Rectal smooth muscle tissue (tissue), 1 donor: ENCODE results near the gene KRT15.

ENCODE experiments used
- H3K27ac ChIP-seq: one replicate; pipeline ENCODE4 v1.7.0; 2013; ENCODE audit warnings: low read depth, low read length, inconsistent platforms
- H3K27me3 ChIP-seq: one replicate; pipeline ENCODE4 v1.7.0; 2013; ENCODE audit warnings: low read length; ENCODE audit not compliant: control insufficient read depth, insufficient read depth
- H3K36me3 ChIP-seq: one replicate; pipeline ENCODE4 v1.7.0; 2013; ENCODE audit warnings: low read length; ENCODE audit not compliant: control insufficient read depth, insufficient read depth
- H3K4me1 ChIP-seq: one replicate; pipeline ENCODE4 v1.7.0; 2013; ENCODE audit warnings: low read length; ENCODE audit not compliant: control insufficient read depth, insufficient read depth
- H3K4me3 ChIP-seq: one replicate; pipeline ENCODE4 v1.7.0; 2013; ENCODE audit warnings: low read length
- H3K9ac ChIP-seq: one replicate; pipeline ENCODE4 v1.7.0; 2013; ENCODE audit warnings: low read length

The KRT15 gene

DNA sequence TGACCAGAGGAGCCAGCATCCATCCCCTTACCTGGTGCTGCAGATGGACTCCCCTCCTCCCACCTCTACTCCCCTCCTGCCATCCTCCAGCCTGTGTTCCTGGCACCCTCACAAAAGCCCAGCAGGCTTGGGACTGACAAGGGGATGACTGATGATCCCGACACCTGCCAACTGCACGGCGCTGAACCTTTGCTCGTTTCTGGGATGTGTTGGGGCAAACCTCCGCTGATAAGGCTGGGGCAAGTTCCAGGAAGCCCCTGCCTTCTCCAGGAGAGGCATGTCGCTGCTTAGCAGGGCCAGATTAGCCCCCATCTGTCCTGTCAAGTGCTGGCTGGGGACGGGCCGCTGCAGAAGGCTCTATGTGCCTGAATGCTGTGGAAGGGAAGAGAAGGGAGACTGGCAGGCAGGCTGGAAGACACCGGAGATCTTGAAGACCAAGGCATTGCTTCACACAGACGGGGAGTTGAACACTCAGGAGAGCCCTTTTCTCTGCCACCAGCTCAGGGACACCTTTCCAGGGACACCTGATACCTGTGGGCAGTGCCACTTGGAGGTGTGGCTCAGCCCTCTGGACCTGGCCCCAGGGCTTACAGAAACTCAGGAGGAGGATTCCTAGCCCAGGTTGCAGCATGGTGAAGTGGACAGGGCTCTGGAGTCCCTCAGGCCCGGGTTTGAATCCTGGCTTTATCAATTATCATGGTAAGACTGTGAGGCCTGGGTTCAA lies 973 bp upstream of the KRT15 start:
- H3K27ac ChIP-seq, result no peak overlapping the region
- H3K4me3 ChIP-seq, result no peak overlapping the region
- no peaks in the 10 kb centered on the region for H3K4me1 ChIP-seq
- no peak overlapping the region for H3K9ac ChIP-seq
- no peaks in the 10 kb centered on the region for H3K27me3 ChIP-seq
- no peaks in the 10 kb centered on the region for H3K36me3 ChIP-seq

DNA sequence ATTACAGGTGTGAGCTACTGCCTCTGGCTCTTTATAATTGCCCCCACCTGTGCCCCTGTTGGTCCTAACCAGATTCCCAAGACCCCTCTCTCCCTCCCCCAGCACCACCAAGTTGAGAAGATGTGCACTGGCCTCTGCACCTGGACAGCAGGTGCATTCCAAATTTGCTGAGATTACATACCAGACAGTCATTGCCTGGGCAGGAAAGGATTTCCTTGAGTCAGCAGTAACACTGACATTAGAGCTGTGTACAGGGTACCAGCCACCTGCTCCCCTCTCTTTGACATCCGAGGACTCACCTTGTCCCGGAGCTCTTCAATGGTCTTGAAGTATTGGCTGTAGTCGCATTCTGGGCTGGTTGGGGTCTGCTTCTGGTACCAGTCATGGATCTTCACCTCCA lies 659 bp downstream of the KRT15 start:
- no peak overlapping the region for H3K9ac ChIP-seq
- H3K36me3 ChIP-seq, result no peaks in the 10 kb centered on the region
- no peak overlapping the region for H3K4me3 ChIP-seq
- no peak overlapping the region for H3K27ac ChIP-seq
- no peaks in the 10 kb centered on the region for H3K4me1 ChIP-seq
- no peaks in the 10 kb centered on the region for H3K27me3 ChIP-seq

DNA sequence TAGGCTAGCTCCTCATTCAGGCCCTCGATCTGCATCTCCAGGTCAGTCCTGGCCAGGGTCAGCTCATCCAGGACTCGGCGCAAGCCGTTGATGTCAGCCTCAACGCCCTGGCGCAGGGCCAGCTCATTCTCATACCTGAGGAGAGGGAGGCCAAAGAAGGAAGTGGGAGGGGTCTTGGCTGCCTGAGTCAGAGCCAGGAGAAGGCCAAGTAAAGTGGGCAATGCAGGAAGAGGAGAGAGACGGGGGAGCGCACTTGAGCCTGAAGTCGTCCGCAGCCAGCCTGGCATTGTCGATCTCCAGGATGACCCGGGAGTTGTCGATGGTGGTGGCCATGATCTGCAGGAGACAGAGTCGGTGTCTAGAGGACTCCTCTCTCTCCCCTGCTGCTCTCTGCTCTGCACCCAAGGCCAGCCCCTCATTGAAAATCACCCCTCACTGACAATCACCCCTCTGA lies 1.8 kb downstream of the KRT15 start:
- no peaks in the 10 kb centered on the region for H3K4me1 ChIP-seq
- H3K4me3 ChIP-seq, result no peak overlapping the region
- no peaks in the 10 kb centered on the region for H3K36me3 ChIP-seq
- H3K9ac ChIP-seq, result no peak overlapping the region
- no peak overlapping the region for H3K27ac ChIP-seq
- H3K27me3 ChIP-seq, result no peaks in the 10 kb centered on the region

DNA sequence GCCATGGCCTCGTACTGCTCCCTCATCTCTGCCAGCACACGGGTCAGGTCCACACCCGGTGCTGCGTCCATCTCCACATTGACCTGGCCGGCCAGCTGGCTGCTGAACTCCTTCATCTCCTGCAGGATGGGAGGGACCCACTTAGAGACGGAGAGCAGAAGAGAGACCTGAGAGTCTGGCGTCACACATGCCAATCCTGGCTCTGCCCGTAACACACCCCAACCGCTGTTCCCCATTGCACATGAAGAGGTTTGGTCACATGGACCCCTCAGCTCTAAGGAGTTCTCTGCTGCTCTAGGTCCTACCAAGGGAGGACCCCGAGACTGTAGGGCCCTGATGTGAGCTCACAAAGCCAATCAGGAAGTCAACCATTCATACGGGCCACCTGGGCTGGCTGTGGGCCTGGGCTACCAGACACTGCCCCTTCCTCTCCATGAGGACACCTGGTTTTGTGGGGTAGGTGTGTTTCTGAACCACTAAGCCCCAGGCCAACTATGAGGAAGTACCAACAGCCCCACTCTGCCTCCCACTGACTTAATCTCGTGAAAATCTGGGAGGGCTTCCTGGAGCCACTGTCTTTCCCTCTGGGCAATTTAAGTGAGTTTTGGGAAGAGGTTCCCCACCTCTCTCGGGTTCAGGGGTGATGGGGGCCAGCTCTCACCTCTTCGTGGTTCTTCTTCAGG lies 2.4 kb downstream of the KRT15 start:
- no peaks in the 10 kb centered on the region for H3K36me3 ChIP-seq
- H3K9ac ChIP-seq, result no peak overlapping the region
- H3K4me1 ChIP-seq, result no peaks in the 10 kb centered on the region
- no peak overlapping the region for H3K4me3 ChIP-seq
- no peak overlapping the region for H3K27ac ChIP-seq
- no peaks in the 10 kb centered on the region for H3K27me3 ChIP-seq

DNA sequence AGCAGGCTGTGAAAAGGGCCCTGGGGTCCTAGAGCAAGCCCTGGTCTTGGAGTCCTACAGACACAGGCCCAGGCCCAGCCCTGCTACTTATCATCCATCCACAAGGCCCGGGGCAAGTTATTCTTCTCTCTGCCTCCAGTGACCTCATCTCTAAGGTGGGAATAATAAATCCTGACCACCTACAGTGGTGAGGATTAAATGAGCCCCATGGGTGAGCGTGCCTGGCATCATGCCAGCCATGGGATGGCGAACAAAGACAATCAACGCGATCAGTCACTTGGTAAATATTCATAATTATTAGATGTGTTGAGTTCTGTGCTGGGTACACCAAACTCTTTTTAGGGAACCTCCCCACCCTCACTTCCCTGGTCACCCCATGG lies 5.5 kb downstream of the KRT15 start:
- Histone ChIP-seq H3K9ac (no peak overlapping the region), H3K27me3 (no peaks in the 10 kb centered on the region), H3K36me3 (no peaks in the 10 kb centered on the region), H3K4me1 (no peaks in the 10 kb centered on the region), H3K4me3 (no peak overlapping the region), H3K27ac (no peak overlapping the region)

DNA sequence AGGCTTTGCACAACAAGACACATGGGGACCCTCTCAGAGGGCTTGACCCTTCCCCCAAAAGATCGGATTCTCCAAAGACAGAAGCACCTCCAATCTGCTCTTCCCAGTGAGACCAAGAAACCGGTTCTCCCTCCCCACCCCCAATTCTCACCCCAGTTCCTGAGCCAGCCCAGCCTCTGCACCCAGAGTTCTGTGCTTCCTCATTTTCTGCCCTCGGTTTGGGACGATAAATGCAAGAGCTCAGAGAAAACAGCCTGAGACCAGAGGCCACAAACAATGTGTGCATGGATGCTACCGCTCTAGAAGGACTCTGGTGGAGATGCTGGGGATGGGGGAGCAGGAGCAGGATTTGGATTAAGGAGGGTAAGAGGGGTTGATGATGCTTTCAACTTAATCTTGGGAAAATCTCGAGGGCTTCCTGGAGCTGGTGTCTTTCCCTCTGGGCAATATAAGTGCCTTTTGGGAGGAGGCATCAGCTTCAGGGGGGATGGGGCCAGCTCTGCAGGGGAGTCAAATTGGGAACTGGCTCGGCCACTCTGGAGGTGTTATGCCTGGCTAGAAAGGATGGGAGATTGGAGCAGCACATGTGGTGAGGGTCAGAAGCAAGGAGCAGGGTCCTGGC lies 6.0 kb downstream of the KRT15 start:
- H3K4me3 ChIP-seq, result no peak overlapping the region
- H3K4me1 ChIP-seq, result no peaks in the 10 kb centered on the region
- no peaks in the 10 kb centered on the region for H3K36me3 ChIP-seq
- no peak overlapping the region for H3K27ac ChIP-seq
- no peaks in the 10 kb centered on the region for H3K27me3 ChIP-seq
- no peak overlapping the region for H3K9ac ChIP-seq

DNA sequence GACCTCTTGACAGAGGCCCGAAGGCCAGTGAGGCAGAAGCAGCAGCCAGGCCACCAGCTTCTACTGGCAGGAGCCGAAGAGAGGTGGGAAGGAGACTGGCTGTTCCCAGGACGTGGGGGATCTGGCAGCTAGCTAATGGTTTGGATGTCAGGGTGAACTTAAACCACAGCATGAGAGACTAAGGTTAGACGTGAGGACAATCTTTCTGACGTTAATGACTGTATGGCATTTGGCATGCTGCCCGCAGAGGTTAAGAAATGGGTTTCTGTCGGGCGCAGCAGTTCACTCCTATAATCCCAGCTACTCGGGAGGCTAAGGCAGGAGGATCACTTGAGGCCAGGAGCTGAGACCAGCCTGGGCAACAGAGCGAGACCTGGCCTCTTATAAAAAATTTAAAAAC lies 7.0 kb downstream of the KRT15 start:
- Histone ChIP-seq H3K36me3 (no peaks in the 10 kb centered on the region), H3K27ac (no peak overlapping the region), H3K4me1 (no peaks in the 10 kb centered on the region), H3K4me3 (no peak overlapping the region), H3K27me3 (no peaks in the 10 kb centered on the region), H3K9ac (no peak overlapping the region)

DNA sequence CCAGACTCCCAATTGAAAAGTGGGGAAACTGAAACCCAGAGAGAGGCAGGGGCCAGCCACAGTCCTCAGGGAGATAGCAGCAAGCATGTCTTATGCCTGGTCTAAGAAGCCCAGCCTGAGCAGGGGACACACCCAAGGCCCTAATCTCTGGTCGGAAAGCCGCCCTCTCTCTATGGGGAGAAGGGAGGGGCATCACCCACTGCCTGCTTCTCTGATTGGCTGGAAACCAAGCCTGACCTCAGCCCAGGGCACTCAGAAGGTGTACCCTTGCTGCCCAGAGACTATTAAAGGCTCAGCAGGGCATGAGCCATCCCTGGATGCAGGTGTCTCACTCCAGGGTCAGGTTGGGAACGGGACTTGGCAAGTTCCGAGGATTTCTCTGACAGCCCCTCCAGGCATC lies 7.6 kb downstream of the KRT15 start:
- Histone ChIP-seq H3K9ac (no peak overlapping the region), H3K4me3 (no peak overlapping the region), H3K27ac (no peak overlapping the region), H3K4me1 (no peaks in the 10 kb centered on the region), H3K27me3 (no peaks in the 10 kb centered on the region), H3K36me3 (no peaks in the 10 kb centered on the region)

DNA sequence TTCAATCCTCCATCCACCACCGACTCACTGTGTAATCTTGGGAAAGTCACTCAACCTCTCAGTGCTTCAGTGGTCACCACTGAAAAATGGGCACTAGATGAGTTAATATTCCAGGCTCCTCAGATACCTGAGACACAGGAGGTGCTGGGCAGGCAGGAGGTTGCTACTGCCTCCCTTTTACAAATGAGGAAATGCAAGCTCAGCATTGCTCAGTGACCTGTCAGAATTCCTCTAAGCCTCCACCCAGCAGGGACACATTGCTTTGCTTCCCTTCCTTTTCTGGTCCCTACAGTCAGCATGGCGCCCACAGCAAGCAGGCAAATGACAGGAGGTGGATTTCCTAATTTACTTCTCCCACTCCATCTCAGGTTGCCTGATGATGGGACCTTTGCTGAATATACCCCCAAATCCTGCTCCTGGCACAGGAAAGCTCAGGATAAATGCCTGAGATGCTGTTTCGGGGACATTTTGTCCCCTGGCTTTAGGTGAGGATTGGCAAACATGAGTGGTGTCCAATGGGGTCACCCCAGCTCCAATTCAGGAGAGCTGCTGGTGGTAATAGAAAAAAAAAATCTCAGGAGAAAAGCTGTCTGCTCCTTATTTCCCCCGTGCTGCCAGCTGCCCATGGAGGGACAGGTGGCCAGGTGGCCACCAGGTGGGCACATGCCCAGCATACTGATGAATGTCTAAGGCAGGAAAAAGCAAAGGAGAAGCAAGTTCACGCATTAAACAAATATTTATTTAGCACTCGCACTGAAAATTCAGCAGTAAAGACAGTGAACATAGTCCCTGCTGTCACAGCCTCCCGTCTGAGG lies 8.2 kb downstream of the KRT15 start:
- no peaks in the 10 kb centered on the region for H3K36me3 ChIP-seq
- no peaks in the 10 kb centered on the region for H3K27me3 ChIP-seq
- H3K4me1 ChIP-seq, result no peaks in the 10 kb centered on the region
- no peak overlapping the region for H3K9ac ChIP-seq
- H3K4me3 ChIP-seq, result no peak overlapping the region
- H3K27ac ChIP-seq, result no peak overlapping the region

DNA sequence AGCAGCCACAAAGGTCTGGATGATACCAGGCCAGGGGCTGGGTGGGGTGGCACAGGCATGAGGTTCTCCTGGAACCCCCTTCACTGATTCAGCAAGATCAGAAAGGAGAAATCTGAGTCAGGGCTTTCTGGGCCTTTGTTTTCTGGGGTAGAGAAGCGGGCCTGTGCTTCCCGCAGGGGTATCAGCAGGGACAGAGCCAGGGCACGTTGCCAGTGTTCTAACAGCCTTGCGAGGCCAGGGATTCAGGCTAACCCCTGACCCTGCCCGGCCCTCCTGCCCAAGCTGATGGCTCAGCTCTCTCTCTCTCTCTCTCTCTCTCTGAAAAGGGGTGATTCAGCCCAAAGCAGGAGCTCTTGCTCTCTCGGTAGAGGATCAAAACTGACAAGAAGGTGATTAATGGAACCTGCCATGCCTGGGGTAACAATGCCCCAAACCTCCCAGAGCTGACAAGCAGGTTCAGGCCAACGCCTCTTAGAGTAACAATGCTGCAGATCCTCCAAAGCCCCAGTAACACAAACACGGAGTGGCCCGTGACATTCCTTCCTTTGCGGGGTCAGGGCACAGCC lies 11.3 kb downstream of the KRT15 start:
- Histone ChIP-seq H3K36me3 (no peaks in the 10 kb centered on the region), H3K9ac (no peak overlapping the region), H3K27me3 (no peaks in the 10 kb centered on the region), H3K27ac (no peak overlapping the region), H3K4me1 (peaks cover 3% of the 10 kb centered on the region), H3K4me3 (no peak overlapping the region)

DNA sequence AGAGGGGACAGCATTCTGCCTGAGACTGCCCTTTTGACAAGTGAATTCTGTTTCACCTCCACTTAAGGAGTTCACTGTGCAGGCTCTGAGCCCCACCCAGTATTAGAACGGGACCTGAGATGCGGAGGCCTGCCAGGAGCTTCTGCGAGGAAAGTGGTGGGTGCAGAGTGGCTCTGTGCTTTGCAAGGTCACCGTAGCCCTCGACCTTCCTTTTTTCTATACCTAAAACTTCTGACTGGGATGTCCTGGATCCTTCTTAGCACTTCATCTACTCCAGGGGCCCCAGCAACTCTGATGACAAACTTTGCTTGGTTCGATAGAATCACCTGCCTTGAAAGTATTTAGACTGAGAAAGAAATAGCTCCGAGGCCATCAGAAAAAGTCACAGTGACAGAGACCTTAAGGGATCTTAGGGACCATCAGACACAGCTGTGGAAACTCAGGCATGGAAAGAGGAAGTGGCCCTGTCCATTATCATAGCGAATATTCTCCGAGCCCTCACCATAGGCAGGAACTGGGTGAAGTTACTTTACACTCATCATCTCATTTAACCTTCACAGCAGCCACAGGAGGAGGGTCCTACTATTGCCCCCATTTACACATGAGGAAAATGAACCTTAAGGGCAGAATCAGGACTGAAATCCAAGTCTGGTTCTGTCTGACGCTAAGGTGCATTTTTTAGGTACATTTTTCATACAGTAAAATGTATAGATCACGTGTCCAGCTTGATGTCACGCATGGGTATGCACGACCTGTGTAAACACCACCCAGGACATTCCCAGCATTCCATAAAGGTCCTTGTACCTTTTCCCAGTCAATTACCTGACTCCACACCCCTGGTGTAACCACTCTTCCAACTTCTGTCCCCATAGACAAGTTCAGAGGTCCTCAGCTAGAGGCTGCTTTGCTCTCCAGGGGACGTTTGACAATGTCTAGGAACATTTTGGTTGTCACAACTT lies 12.6 kb downstream of the KRT15 start:
- H3K27ac ChIP-seq, result no peak overlapping the region
- no peaks in the 10 kb centered on the region for H3K27me3 ChIP-seq
- peaks cover 3% of the 10 kb centered on the region for H3K4me1 ChIP-seq
- H3K9ac ChIP-seq, result no peak overlapping the region
- no peaks in the 10 kb centered on the region for H3K36me3 ChIP-seq
- H3K4me3 ChIP-seq, result no peak overlapping the region
